ENCODE results near the gene CBL.

Gene CBL

GRCh38 chr11:119168471-119169281 lies 37.5 kb upstream of the CBL start, which contains the start of gene NLRX1 (continued):
- TF ChIP-seq ZNF148 (tag by site-specific recombination; IDR thresholded peaks at IDR 0.05; ENCODE audit: borderline replicate concordance): no peak
- no peak for TF ChIP-seq PBX3 (CRISPR knock-in tag; IDR thresholded peaks at IDR 0.05)
- TF ChIP-seq PATZ1 (tag by site-specific recombination; IDR thresholded peaks at IDR 0.05): peak; percentile 78
- no peak for TF ChIP-seq ZNF514 (tag by site-specific recombination; IDR thresholded peaks at IDR 0.05)
- no peak; the same call in 1 of the 2 replicates for TF ChIP-seq ZNF585B (tag by site-specific recombination; IDR thresholded peaks at IDR 0.05)
- no peak for TF ChIP-seq ZNF776 (tag by site-specific recombination; IDR thresholded peaks at IDR 0.05; ENCODE audit: borderline replicate concordance)
- TF ChIP-seq ZNF510 (tag by site-specific recombination; IDR thresholded peaks at IDR 0.05; ENCODE audit: insufficient replicate concordance): no peak
- no peak for TF ChIP-seq ZBTB44 (tag by site-specific recombination; IDR thresholded peaks at IDR 0.05)
- no peak for TF ChIP-seq GLI2 (tag by site-specific recombination; IDR thresholded peaks at IDR 0.05; ENCODE audit: borderline replicate concordance, low read depth)
- no peak for TF ChIP-seq SCRT2 (tag by site-specific recombination; IDR thresholded peaks at IDR 0.05)
- 0 out of 2 replicates have a peak, but pooled peaks have one; percentile 24 for TF ChIP-seq ZIC2 (tag by site-specific recombination; IDR thresholded peaks at IDR 0.05)
- TF ChIP-seq PRDM1 (tag by site-specific recombination; IDR thresholded peaks at IDR 0.05): no peak
- TF ChIP-seq ZNF549 (tag by site-specific recombination; IDR thresholded peaks at IDR 0.05): no peak
- peak; percentile 47 for TF ChIP-seq ZBTB17 (tag by site-specific recombination; IDR thresholded peaks at IDR 0.05)
- peak; percentile 25; the same call in 1 of the 2 replicates for TF ChIP-seq WT1 (tag by site-specific recombination; IDR thresholded peaks at IDR 0.05)
- TF ChIP-seq ZNF623 (tag by site-specific recombination; IDR thresholded peaks at IDR 0.05): 0 out of 2 replicates have a peak, but pooled peaks have one; percentile 27
- TF ChIP-seq ATF2 (tag by site-specific recombination; IDR thresholded peaks at IDR 0.05; ENCODE audit: low read depth): peak; percentile 81
- TF ChIP-seq ZBTB10 (tag by site-specific recombination; IDR thresholded peaks at IDR 0.05): no peak; the same call in 1 of the 2 replicates
- TF ChIP-seq ZNF114 (tag by site-specific recombination; IDR thresholded peaks at IDR 0.05): no peak
- TF ChIP-seq RBAK (tag by site-specific recombination; IDR thresholded peaks at IDR 0.05): no peak
- no peak for TF ChIP-seq ZNF558 (tag by site-specific recombination; IDR thresholded peaks at IDR 0.05)
- TF ChIP-seq ZNF660 (tag by site-specific recombination; IDR thresholded peaks at IDR 0.05): no peak; the same call in 1 of the 2 replicates
- TF ChIP-seq ZNF302 (tag by site-specific recombination; IDR thresholded peaks at IDR 0.05; ENCODE audit: low read depth): no peak
- TF ChIP-seq SALL2 (tag by site-specific recombination; IDR thresholded peaks at IDR 0.05; ENCODE audit: borderline replicate concordance): no peak
- peak; percentile 93 for TF ChIP-seq ZNF324 (tag by site-specific recombination; IDR thresholded peaks at IDR 0.05)
- TF ChIP-seq ZNF48 (tag by site-specific recombination; IDR thresholded peaks at IDR 0.05): no peak
